ENCODE measurements around the gene CNDP2.

The CNDP2 gene

GRCh38 chr18:74495581-74496507 lies at the start of gene CNDP2:
CNDP2 (plus strand) TSS chr18:74496363; CDS start chr18:74499974, 3,611 bp downstream.
- peak; percentile 100 for DNase-seq

- DNase-seq: no peak
These were observed 49.3 kb upstream of the CNDP2 start for GRCh38 chr18:74446631-74447403.

GRCh38 chr18:74447404-74448152 lies 48.6 kb upstream of the CNDP2 start:
- no peak for DNase-seq

- no peak for DNase-seq
These were observed 45.5 kb upstream of the CNDP2 start for GRCh38 chr18:74450626-74451025.

- no peak for DNase-seq
These were observed 45.0 kb upstream of the CNDP2 start for GRCh38 chr18:74451148-74451547.

- DNase-seq: no peak
These were observed 43.1 kb upstream of the CNDP2 start for GRCh38 chr18:74453016-74453566.

GRCh38 chr18:74453642-74454198 lies 42.4 kb upstream of the CNDP2 start:
- no peak for DNase-seq

GRCh38 chr18:74454279-74454751 lies 41.8 kb upstream of the CNDP2 start:
- DNase-seq: no peak

GRCh38 chr18:74455386-74455785 lies 40.8 kb upstream of the CNDP2 start:
- DNase-seq: no peak

- DNase-seq: no peak
These were observed 40.2 kb upstream of the CNDP2 start for GRCh38 chr18:74456017-74456348.

- DNase-seq: peak; percentile 31
These were observed 39.7 kb upstream of the CNDP2 start for GRCh38 chr18:74456349-74457042.

GRCh38 chr18:74457043-74457724 lies 39.0 kb upstream of the CNDP2 start, which contains the start of gene DIPK1C:
DIPK1C (minus strand) TSS chr18:74457308; CDS start chr18:74457259, 49 bp downstream.
- peak; percentile 62 for DNase-seq

- DNase-seq: no peak
These were observed 38.3 kb upstream of the CNDP2 start for GRCh38 chr18:74457725-74458421.

- peak; percentile 66 for DNase-seq
These were observed 36.3 kb upstream of the CNDP2 start for GRCh38 chr18:74459889-74460288.

GRCh38 chr18:74460825-74461224 lies 35.3 kb upstream of the CNDP2 start:
- DNase-seq: no peak

- peak; percentile 51 for DNase-seq
These were observed 32.9 kb upstream of the CNDP2 start for GRCh38 chr18:74463254-74463653.

- DNase-seq: peak; percentile 33
These were observed 32.2 kb upstream of the CNDP2 start for GRCh38 chr18:74463983-74464382.

- DNase-seq: no peak
These were observed 30.4 kb upstream of the CNDP2 start for GRCh38 chr18:74465775-74466174.

GRCh38 chr18:74468547-74469061 lies 27.6 kb upstream of the CNDP2 start:
- DNase-seq: no peak

GRCh38 chr18:74472312-74472711 lies 23.9 kb upstream of the CNDP2 start:
- no peak for DNase-seq
